HepG2 (cell line): ENCODE results near the gene IL22RA1. TPM values are rescaled to one million over a fixed set of nuclear protein-coding genes. Genes with fewer than 3 reads are reported as not detected.

Experiments used
- ARHGAP35 ChIP-seq: sonication (generic); formaldehyde crosslinking; IDR thresholded peaks from 2 replicates; pipeline ENCODE4 v1.9.0; 2022; ENCODE audit warnings: mild to moderate bottlenecking, inconsistent platforms, moderate library complexity, missing genetic modification reagents, borderline replicate concordance
- BRCA1 ChIP-seq: sonication (generic); formaldehyde crosslinking; IDR thresholded peaks from 2 replicates; pipeline ENCODE4 v1.4.0; 2020; ENCODE audit warnings: missing genetic modification reagents
- CREB1 ChIP-seq, 2 experiments: fragments of 450-650 bp in 1 of 2; IDR thresholded peaks; 2 replicates each; pipeline ENCODE4 v1.6.1; 2016 to 2017; ENCODE audit warnings: control low read depth in 1 of 2, mild to moderate bottlenecking in 1 of 2, missing compliant biosample characterization in 1 of 2, missing genetic modification characterization in 1 of 2
- GABPA ChIP-seq, 2 experiments: IDR thresholded peaks; 2 replicates each; pipeline ENCODE4 v1.6.1; 2011 to 2016; ENCODE audit warnings: low read depth in 2 of 2, low read length in 1 of 2, missing biosample characterization in 1 of 2, missing genetic modification characterization in 1 of 2
- HOXD1 ChIP-seq: sonication (generic); formaldehyde crosslinking; IDR thresholded peaks from 2 replicates; pipeline ENCODE4 v1.5.0; 2020; ENCODE audit warnings: missing genetic modification reagents
- ISL2 ChIP-seq: sonication (generic); formaldehyde crosslinking; IDR thresholded peaks from 2 replicates; pipeline ENCODE4 v1.5.0; 2020; ENCODE audit warnings: missing genetic modification reagents
- MTF2 ChIP-seq: sonication (generic); formaldehyde crosslinking; IDR thresholded peaks from 2 replicates; pipeline ENCODE4 v1.5.0; 2020; ENCODE audit warnings: missing genetic modification reagents, borderline replicate concordance
- MXD4 ChIP-seq: IDR thresholded peaks from 2 replicates; pipeline ENCODE4 v1.6.1; 2016; ENCODE audit warnings: mild to moderate bottlenecking, missing biosample characterization, missing genetic modification reagents
- MXI1 ChIP-seq: IDR thresholded peaks from 3 replicates; pipeline ENCODE4 v1.6.1; 2012; ENCODE audit warnings: low read depth, low read length, inconsistent platforms, borderline replicate concordance
- NR3C1 ChIP-seq: sonication (generic); formaldehyde crosslinking; IDR thresholded peaks from 2 replicates; pipeline ENCODE4 v1.4.0; 2020; ENCODE audit warnings: missing genetic modification reagents
- U2AF2 ChIP-seq: fragments of 200-400 bp; formaldehyde crosslinking; IDR thresholded peaks from 2 replicates; pipeline ENCODE4 v1.6.1; 2017; ENCODE audit warnings: low read depth, mild to moderate bottlenecking, low read length
- ZBTB34 ChIP-seq: sonication (generic); formaldehyde crosslinking; IDR thresholded peaks from 2 replicates; pipeline ENCODE4 v1.8.0; 2022; ENCODE audit warnings: mild to moderate bottlenecking, missing genetic modification reagents
- ZNF180 ChIP-seq: sonication (generic); formaldehyde crosslinking; IDR thresholded peaks from 2 replicates; pipeline ENCODE4 v1.4.0; 2020; ENCODE audit warnings: low read depth, missing genetic modification reagents, borderline replicate concordance
- ZNF367 ChIP-seq: sonication (generic); formaldehyde crosslinking; IDR thresholded peaks from 2 replicates; pipeline ENCODE4 v1.4.0; 2020; ENCODE audit warnings: missing genetic modification reagents, borderline replicate concordance
- ZNF484 ChIP-seq: sonication (generic); formaldehyde crosslinking; IDR thresholded peaks from 2 replicates; pipeline ENCODE4 v1.5.1; 2020; ENCODE audit warnings: mild to moderate bottlenecking, low read depth, missing genetic modification reagents, borderline replicate concordance
- ZNF546 ChIP-seq: sonication (generic); formaldehyde crosslinking; conservative IDR thresholded peaks from 2 replicates; pipeline ENCODE4 v1.8.1; 2023; ENCODE audit warnings: mild to moderate bottlenecking, missing genetic modification reagents
- ZNF614 ChIP-seq: IDR thresholded peaks from 2 replicates; pipeline ENCODE4 v1.6.1; 2018; ENCODE audit warnings: missing biosample characterization, missing genetic modification reagents, inconsistent platforms, borderline replicate concordance
- ZNF615 ChIP-seq: sonication (generic); formaldehyde crosslinking; IDR thresholded peaks from 2 replicates; pipeline ENCODE4 v1.5.0; 2020; ENCODE audit warnings: mild to moderate bottlenecking, missing genetic modification reagents, borderline replicate concordance
- ZNF644 ChIP-seq: IDR thresholded peaks from 2 replicates; pipeline ENCODE4 v1.6.1; 2016; ENCODE audit warnings: low read depth
- ZNF761 ChIP-seq: sonication (generic); formaldehyde crosslinking; conservative IDR thresholded peaks from 2 replicates; pipeline ENCODE4 v1.4.0; 2020; ENCODE audit warnings: mild to moderate bottlenecking, missing genetic modification reagents
- polyA plus RNA-seq, 8 experiments: library from polyadenylated mRNA; depleted of rRNA in 3 of 8; stranded (reverse) in 7 of 8; unstranded in 1 of 8; fragments of >200 nt; fragmentation: Illumina TruSeq in 4 of 8; extraction: Trizol in 4 of 8; gene quantifications; 2 replicates each; pipeline versions ENCODE4 v1.2.1 to v1.2.3, GENCODE V29; 2011 to 2016; ENCODE audit warnings: low read depth in 4 of 8, missing spikeins in 1 of 8, mixed read lengths in 1 of 8; ENCODE audit not compliant: insufficient read depth in 1 of 8
- total RNA-seq, 5 experiments: library from RNA; depleted of rRNA; stranded (reverse); fragments of >200 nt; fragmentation: Illumina TruSeq; extraction: Trizol; gene quantifications; 2 replicates each; pipeline ENCODE4 v1.2.3, GENCODE V29; 2016; ENCODE audit warnings: low read depth in 1 of 5
- TF ChIP-seq, protein P1 (sequence below): sonication (generic); formaldehyde crosslinking; IDR thresholded peaks from 2 replicates; pipeline ENCODE4 v1.4.0; 2020; ENCODE audit warnings: missing genetic modification reagents, borderline replicate concordance
- TF ChIP-seq, protein P2 (sequence below): sonication (generic); formaldehyde crosslinking; IDR thresholded peaks from 2 replicates; pipeline ENCODE4 v1.4.0; 2020; ENCODE audit warnings: missing genetic modification reagents

IL22RA1 gene
- total and polyA plus RNA-seq, 2 of the 13 experiments (the other 11 are each of a cell fraction or from before 2014, with no cell fraction given) = 4.4 to 10.2 TPM

DNA sequence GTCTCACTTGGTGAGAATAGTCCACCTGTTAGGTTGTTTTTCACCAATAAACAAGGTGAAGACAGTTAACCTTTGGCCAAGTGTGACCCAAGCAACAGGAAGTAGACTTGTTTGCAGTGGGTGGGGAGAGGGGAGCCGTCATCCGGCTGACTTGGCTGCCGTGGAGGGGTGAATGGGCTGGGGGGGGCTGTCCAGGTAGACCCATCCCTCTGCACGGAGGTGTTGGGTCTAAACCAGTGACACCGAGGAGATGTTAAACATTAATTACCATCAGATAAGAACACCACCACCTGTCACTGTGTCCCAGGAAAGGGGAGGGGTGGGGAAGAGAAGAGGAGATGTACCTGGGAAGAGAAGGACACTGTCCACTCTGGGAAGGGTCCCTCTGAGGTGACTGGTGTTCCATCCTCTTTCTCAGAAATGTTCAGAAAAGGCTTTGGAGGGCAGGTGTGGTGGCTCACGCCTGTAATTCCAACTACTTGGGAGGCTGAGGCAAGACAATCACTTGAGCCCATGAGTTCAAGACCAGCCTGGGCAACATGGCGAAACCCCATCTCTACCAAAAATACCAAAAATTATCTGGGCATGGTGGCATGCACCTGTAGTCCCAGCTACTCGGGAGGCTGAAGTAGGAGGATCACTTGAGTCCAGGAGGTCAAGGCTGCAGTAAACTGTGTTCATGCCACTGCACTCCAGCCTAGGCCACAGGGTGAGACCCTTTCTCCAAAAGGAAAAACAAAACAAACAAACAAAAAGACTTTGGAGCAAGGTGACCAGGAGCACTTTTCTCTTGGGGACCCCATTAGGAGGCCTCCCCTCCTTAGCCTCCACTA, 24.3 kb downstream of the IL22RA1 start (continued):
- TF ChIP-seq, protein P1, sequence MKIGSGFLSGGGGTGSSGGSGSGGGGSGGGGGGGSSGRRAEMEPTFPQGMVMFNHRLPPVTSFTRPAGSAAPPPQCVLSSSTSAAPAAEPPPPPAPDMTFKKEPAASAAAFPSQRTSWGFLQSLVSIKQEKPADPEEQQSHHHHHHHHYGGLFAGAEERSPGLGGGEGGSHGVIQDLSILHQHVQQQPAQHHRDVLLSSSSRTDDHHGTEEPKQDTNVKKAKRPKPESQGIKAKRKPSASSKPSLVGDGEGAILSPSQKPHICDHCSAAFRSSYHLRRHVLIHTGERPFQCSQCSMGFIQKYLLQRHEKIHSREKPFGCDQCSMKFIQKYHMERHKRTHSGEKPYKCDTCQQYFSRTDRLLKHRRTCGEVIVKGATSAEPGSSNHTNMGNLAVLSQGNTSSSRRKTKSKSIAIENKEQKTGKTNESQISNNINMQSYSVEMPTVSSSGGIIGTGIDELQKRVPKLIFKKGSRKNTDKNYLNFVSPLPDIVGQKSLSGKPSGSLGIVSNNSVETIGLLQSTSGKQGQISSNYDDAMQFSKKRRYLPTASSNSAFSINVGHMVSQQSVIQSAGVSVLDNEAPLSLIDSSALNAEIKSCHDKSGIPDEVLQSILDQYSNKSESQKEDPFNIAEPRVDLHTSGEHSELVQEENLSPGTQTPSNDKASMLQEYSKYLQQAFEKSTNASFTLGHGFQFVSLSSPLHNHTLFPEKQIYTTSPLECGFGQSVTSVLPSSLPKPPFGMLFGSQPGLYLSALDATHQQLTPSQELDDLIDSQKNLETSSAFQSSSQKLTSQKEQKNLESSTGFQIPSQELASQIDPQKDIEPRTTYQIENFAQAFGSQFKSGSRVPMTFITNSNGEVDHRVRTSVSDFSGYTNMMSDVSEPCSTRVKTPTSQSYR = peak; percentile 22; the same call in 1 of the 2 replicates
- TF ChIP-seq ZNF367 (CRISPR knock-in tag) (no peak), MTF2 (CRISPR knock-in tag) (0 out of 2 replicates have a peak, but pooled peaks have one; percentile 57), ARHGAP35 (CRISPR knock-in tag) (no peak), ISL2 (no peak), NR3C1 (CRISPR knock-in tag) (no peak), BRCA1 (CRISPR knock-in tag) (no peak), HOXD1 (CRISPR knock-in tag) (no peak), ZNF761 (CRISPR knock-in tag) (no peak), U2AF2 (no peak), ZNF180 (CRISPR knock-in tag) (no peak), GABPA (IDR thresholded peaks at IDR 0.05; ENCODE audit: low read depth, low read length) (no peak; the same call in 1 of the 2 replicates), GABPA (CRISPR knock-in tag; IDR thresholded peaks at IDR 0.05; ENCODE audit: low read depth) (peak; percentile 85), ZNF546 (no peak), ZNF644 (CRISPR knock-in tag) (no peak), ZNF614 (CRISPR knock-in tag) (peak; percentile 66; the same call in 1 of the 2 replicates), MXI1 (no peak), ZBTB34 (CRISPR knock-in tag) (no peak), ZNF615 (CRISPR knock-in tag) (no peak), CREB1 (IDR thresholded peaks at IDR 0.05) (no peak), CREB1 (CRISPR knock-in tag; IDR thresholded peaks at IDR 0.05) (peak; percentile 84), MXD4 (no peak), ZNF484 (CRISPR knock-in tag) (no peak)
- TF ChIP-seq, protein P2, sequence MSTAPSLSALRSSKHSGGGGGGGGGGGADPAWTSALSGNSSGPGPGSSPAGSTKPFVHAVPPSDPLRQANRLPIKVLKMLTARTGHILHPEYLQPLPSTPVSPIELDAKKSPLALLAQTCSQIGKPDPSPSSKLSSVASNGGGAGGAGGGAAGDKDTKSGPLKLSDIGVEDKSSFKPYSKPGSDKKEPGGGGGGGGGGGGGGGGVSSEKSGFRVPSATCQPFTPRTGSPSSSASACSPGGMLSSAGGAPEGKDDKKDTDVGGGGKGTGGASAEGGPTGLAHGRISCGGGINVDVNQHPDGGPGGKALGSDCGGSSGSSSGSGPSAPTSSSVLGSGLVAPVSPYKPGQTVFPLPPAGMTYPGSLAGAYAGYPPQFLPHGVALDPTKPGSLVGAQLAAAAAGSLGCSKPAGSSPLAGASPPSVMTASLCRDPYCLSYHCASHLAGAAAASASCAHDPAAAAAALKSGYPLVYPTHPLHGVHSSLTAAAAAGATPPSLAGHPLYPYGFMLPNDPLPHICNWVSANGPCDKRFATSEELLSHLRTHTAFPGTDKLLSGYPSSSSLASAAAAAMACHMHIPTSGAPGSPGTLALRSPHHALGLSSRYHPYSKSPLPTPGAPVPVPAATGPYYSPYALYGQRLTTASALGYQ (CRISPR knock-in tag) = no peak
